ENCODE results near the gene CCDC88B. TPM values are rescaled to one million over a fixed set of nuclear protein-coding genes. Genes with fewer than 3 reads are reported as not detected.

The CCDC88B gene
- total RNA-seq, 1 experiment from 2014 or later: 11.2 TPM

DNA sequence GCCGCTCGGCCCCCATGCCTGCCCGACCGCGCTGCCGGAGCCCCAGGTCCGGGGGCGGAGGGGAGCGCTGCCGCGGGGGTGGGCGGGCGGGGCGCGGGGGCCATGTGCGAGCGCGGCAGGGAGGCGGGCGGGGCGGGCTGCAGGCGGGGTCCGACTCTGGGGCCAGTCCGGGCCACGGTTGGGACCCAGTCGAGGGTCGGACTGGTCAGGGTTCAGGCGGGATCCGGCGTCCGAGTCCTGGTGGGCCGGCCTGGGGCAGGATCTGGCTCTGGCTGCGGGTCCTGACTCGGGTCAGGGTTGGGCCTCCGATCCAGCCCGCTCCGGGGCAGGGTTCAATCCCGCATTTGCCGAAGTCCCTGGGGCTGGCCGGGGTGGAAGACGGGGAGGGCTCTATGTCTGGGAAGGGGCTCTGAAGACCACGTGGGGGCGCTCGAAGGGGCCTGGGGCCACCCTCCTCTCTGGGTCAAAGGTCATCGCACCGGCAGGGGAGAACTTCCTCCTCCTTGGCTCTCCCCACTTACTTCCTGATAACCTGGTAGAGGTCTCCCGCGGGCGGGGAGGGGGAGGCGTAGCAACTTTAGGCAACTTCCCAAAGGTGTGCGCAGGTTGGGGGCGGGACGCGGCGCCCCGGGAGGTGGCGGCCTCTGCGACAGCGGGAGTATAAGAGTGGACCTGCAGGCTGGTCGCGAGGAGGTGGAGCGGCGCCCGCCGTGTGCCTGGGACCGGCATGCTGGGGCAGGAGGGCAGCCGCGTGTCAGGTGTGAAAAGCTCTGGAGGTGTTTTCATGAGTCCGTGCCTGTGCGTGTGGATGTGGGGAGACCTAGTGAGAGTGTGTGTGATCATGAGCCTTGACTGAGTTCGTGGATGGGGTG lies 34.1 kb upstream of the CCDC88B start:
- TF ChIP-seq, protein P1, sequence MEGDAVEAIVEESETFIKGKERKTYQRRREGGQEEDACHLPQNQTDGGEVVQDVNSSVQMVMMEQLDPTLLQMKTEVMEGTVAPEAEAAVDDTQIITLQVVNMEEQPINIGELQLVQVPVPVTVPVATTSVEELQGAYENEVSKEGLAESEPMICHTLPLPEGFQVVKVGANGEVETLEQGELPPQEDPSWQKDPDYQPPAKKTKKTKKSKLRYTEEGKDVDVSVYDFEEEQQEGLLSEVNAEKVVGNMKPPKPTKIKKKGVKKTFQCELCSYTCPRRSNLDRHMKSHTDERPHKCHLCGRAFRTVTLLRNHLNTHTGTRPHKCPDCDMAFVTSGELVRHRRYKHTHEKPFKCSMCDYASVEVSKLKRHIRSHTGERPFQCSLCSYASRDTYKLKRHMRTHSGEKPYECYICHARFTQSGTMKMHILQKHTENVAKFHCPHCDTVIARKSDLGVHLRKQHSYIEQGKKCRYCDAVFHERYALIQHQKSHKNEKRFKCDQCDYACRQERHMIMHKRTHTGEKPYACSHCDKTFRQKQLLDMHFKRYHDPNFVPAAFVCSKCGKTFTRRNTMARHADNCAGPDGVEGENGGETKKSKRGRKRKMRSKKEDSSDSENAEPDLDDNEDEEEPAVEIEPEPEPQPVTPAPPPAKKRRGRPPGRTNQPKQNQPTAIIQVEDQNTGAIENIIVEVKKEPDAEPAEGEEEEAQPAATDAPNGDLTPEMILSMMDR (conservative IDR thresholded peaks at IDR 0.05): peak; percentile 67
- H3K56ac ChIP-seq (ENCODE audit: insufficient read length, low read depth, low read length): no peak overlapping the region
- H3K4ac ChIP-seq (ENCODE audit: low read depth, low read length): no peak overlapping the region
- peak overlapping the region; percentile 37 for H3K9ac ChIP-seq (ENCODE audit: extremely low read depth, insufficient read length, low read length)
- H4K5ac ChIP-seq (ENCODE audit: insufficient read length, low read depth, low read length): no peak overlapping the region
- H3K9me3 ChIP-seq (ENCODE audit: control insufficient read depth, low read depth, low read length): no peaks in the 10 kb centered on the region
- peaks cover 10% of the 10 kb centered on the region for H3K23me2 ChIP-seq (ENCODE audit: insufficient read length, low read depth, low read length, poor library complexity, severe bottlenecking)
- H3K79me2 ChIP-seq (ENCODE audit: insufficient read depth, low read length): peaks cover 3% of the 10 kb centered on the region; the same call in 1 of the 2 replicates
- peak; percentile 89 for DNase-seq
- peak overlapping the region; percentile 81 for H3K14ac ChIP-seq (ENCODE audit: insufficient read depth, low read length)
- no peak overlapping the region for H3K23ac ChIP-seq (ENCODE audit: insufficient read length, low read depth, low read length)
- Mint-ChIP-seq H3K36me3 (ENCODE audit: insufficient read depth in 1 of 3, low read depth in 3 of 3) (peaks cover 7 to 8% (median 7%) of the 10 kb centered on the region in 3 experiments; a peak in 5 of 7 replicates), H3K9me3 (no peaks in the 10 kb centered on the region), H3K27ac (peak overlapping the region; percentile 26 to 96 (median 31); a peak in 5 of 7 replicates), H3K4me3 (peak overlapping the region; percentile 90 to 92), H3K4me1 (peaks cover 13% of the 10 kb centered on the region in 2 experiments), H3K27me3 (ENCODE audit: low read depth) (peaks cover 27% of the 10 kb centered on the region)
- H4K8ac ChIP-seq (replicated peaks; ENCODE audit: insufficient read length, low read depth, low read length): no peak overlapping the region
- H3K18ac ChIP-seq (ENCODE audit: insufficient read length, low read depth, low read length): no peak overlapping the region
- WGBS (ENCODE audit: extremely low coverage, insufficient read length, low lambda C conversion rate): no CpG with 5 or more reads among the region's 71 CpGs
- no peak overlapping the region for H2AK5ac ChIP-seq (ENCODE audit: insufficient read length, low read length)
- H2BK12ac ChIP-seq (ENCODE audit: insufficient read length, low read depth, low read length): no peak overlapping the region
- H4K91ac ChIP-seq (ENCODE audit: insufficient read length, low read depth, low read length): no peak overlapping the region
- no peaks in the 10 kb centered on the region; the same call in 1 of the 2 replicates for H3K27me3 ChIP-seq (ENCODE audit: insufficient read depth, low read length)
- H4K20me1 ChIP-seq (ENCODE audit: control insufficient read depth, insufficient read depth, insufficient read length): no peaks in the 10 kb centered on the region
- peak overlapping the region; percentile 87 for H3K4me2 ChIP-seq (ENCODE audit: insufficient read depth, insufficient read length, low read length)
- no peak overlapping the region for H2BK120ac ChIP-seq (ENCODE audit: low read depth, low read length, poor library complexity, severe bottlenecking)
- H2BK20ac ChIP-seq (ENCODE audit: low read depth, low read length, poor library complexity, severe bottlenecking): no peak overlapping the region
- H2BK15ac ChIP-seq (ENCODE audit: low read depth, low read length): no peak overlapping the region
- H3K4me1 ChIP-seq (ENCODE audit: insufficient read depth, low read length): peaks cover 2% of the 10 kb centered on the region; the same call in 1 of the 2 replicates
- H2AFZ ChIP-seq (ENCODE audit: low read length): no peak overlapping the region
- H3K79me1 ChIP-seq (ENCODE audit: insufficient read depth, low read depth, low read length, poor library complexity, severe bottlenecking): peaks cover 5% of the 10 kb centered on the region
- H3T11ph ChIP-seq (ENCODE audit: low read length): no peak overlapping the region
- no peak overlapping the region for H2BK5ac ChIP-seq (ENCODE audit: insufficient read length, low read length)
- H3K27ac ChIP-seq (ENCODE audit: insufficient read length, low read depth, low read length): no peak overlapping the region

Measured in H9 (cell line).